Measurements from ENCODE around the gene KPNA6.

DNA sequence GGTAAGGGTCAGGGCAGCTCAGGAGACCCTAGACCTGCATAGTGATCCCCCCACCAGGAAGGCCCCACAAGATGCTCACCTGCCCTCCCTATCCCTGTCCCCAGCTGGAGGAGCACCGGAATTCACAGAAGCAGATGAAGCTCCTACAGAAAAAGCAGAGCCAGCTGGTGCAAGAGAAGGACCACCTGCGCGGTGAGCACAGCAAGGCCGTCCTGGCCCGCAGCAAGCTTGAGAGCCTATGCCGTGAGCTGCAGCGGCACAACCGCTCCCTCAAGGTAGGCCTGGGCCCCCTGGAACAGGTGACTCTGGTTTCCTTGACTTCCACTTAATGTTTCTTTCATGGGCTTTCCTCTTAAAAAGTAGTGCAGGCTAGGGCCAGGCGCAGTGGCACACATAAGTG is 80.0 kb downstream of the KPNA6 start:
- TF ChIP-seq BHLHE40 (IDR thresholded peaks at IDR 0.05; ENCODE audit: borderline replicate concordance) (no peak), FOXM1 (IDR thresholded peaks at IDR 0.05; ENCODE audit: borderline replicate concordance) (no peak), SP1 (IDR thresholded peaks at IDR 0.05) (no peak), HDGF (IDR thresholded peaks at IDR 0.05; ENCODE audit: borderline replicate concordance) (no peak), ZNF384 (IDR thresholded peaks at IDR 0.05) (no peak), TARDBP (IDR thresholded peaks at IDR 0.05) (no peak), SUZ12 (IDR thresholded peaks at IDR 0.05) (no peak), ARNT (IDR thresholded peaks at IDR 0.05) (no peak), CTBP1 (IDR thresholded peaks at IDR 0.05; ENCODE audit: borderline replicate concordance) (no peak), FOXA1 (IDR thresholded peaks at IDR 0.05) (no peak)
